AG04450 (cell line): ENCODE results near the gene RGS6. TPM values are rescaled to one million over a fixed set of nuclear protein-coding genes. Genes with fewer than 3 reads are reported as not detected.

ENCODE experiments used
- CTCF ChIA-PET: fragments of 300-600, 350-600 bp; formaldehyde crosslinking; extraction: SDS; loops from one replicate; lab custom pipeline; 2022; ENCODE audit warnings: antibody characterized with exemption, inconsistent platforms; lab: Charles Lee
- POLR2A ChIA-PET: fragments of 350-600 bp; formaldehyde crosslinking; extraction: SDS; loops from one replicate; lab custom pipeline; 2021; ENCODE audit warnings: antibody characterized with exemption, inconsistent platforms; lab: Yijun Ruan, JAX
- DNase-seq: peaks from one replicate; pipeline ENCODE4 v3.0.0-alpha.2; 2011; ENCODE audit warnings: low read depth, low spot score
- H3K27ac ChIP-seq: one replicate; pipeline ENCODE4 v1.5.1; 2012; ENCODE audit warnings: low read depth, low read length, control low read depth
- H3K27me3 ChIP-seq: one replicate; pipeline ENCODE4 v1.6.0; 2012; ENCODE audit warnings: low read length; ENCODE audit not compliant: control insufficient read depth, insufficient read depth
- H3K4me3 ChIP-seq: 2 replicates; pipeline ENCODE4 v1.5.1; 2011; ENCODE audit warnings: mild to moderate bottlenecking, low read depth, low read length, control low read depth
- H3K9me3 ChIP-seq: 2 replicates; pipeline ENCODE4 v1.5.1; 2012; ENCODE audit warnings: low read length; ENCODE audit not compliant: control insufficient read depth, insufficient read depth
- polyA plus RNA-seq: library from polyadenylated mRNA; depleted of rRNA; stranded (reverse); fragments of >200 nt; gene quantifications from 2 replicates; pipeline ENCODE4 v1.2.3, GENCODE V29; 2011
- TF ChIP-seq, protein P1 (sequence below): IDR thresholded peaks from 2 replicates; pipeline ENCODE4 v1.5.1; 2011; ENCODE audit warnings: low read depth, low read length, control low read depth, inconsistent platforms

The RGS6 gene
- polyA plus RNA-seq, 1 experiment = not detected

DNA sequence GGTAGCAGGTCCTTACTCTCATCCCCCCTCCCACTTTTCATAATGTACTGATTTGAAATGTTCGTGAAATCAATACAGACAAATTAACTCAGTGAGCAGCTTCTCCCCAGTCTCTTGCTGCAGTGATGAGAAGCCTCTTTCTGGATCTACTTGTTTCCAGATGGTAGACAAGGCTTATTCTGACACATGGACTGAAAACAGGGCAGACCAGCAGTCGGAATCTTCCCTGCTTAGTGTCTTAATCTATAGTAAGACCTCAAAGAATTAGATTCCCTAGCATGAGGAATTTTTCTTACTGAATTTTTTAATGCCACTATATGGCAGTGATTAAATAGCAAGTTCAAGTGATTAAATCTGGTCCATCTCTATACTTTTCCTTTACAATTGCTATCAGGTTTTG lies 120.1 kb downstream of the RGS6 start:
- POLR2A ChIA-PET = no interaction called here
- Histone ChIP-seq H3K4me3 (no peak overlapping the region), H3K9me3 (no peaks in the 10 kb centered on the region), H3K27ac (no peak overlapping the region), H3K27me3 (no peaks in the 10 kb centered on the region)
- CTCF ChIA-PET = no interaction called here
- TF ChIP-seq, protein P1, sequence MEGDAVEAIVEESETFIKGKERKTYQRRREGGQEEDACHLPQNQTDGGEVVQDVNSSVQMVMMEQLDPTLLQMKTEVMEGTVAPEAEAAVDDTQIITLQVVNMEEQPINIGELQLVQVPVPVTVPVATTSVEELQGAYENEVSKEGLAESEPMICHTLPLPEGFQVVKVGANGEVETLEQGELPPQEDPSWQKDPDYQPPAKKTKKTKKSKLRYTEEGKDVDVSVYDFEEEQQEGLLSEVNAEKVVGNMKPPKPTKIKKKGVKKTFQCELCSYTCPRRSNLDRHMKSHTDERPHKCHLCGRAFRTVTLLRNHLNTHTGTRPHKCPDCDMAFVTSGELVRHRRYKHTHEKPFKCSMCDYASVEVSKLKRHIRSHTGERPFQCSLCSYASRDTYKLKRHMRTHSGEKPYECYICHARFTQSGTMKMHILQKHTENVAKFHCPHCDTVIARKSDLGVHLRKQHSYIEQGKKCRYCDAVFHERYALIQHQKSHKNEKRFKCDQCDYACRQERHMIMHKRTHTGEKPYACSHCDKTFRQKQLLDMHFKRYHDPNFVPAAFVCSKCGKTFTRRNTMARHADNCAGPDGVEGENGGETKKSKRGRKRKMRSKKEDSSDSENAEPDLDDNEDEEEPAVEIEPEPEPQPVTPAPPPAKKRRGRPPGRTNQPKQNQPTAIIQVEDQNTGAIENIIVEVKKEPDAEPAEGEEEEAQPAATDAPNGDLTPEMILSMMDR = no peak
- DNase-seq = no peak

DNA sequence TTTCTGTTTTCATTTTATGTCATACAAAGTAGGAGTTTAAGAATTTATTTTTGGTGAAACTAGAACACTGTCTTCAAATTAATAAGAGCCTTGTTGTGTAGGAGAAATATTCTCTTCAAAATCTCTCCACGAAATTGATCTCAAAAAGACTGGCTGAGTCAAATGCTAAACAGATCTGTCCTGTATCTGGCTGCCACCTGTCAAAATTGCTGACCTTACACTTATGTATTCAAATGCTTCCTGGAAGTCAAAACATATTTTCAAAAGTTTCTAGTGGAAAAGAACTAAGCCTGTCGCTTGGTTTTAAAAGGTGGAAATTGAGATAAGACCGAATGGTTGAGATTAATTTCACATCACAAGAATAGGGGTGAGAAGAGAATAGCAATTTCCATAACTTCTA lies 121.4 kb downstream of the RGS6 start:
- Histone ChIP-seq H3K27me3 (no peaks in the 10 kb centered on the region), H3K4me3 (no peak overlapping the region), H3K27ac (no peak overlapping the region), H3K9me3 (no peaks in the 10 kb centered on the region)
- ChIA-PET POLR2A (no interaction called here), CTCF (no interaction called here)
- DNase-seq = no peak
- TF ChIP-seq, protein P1 = no peak

DNA sequence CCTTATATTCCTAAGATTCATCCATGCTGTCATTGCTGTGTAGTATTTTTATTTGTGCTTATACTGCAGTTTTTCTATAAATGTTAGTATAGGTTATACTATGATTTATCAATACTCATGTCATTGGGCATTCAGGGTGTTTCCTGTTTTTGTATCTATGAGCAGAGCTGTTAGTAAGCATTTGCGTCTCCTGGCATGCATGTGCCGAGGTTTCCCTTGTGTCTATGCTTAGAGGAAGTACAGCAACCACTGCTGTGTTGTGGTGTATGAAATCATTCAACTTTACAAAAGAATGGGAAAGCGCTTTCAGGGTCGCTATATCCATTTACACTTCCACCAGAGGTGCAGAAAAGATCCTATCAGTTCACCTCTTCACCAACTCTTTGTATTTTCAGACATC lies 122.7 kb downstream of the RGS6 start:
- CTCF ChIA-PET = no interaction called here
- POLR2A ChIA-PET = no interaction called here
- H3K9me3 ChIP-seq = no peaks in the 10 kb centered on the region
- no peak overlapping the region for H3K4me3 ChIP-seq
- TF ChIP-seq, protein P1 = no peak
- no peak overlapping the region for H3K27ac ChIP-seq
- no peaks in the 10 kb centered on the region for H3K27me3 ChIP-seq
- no peak for DNase-seq

DNA sequence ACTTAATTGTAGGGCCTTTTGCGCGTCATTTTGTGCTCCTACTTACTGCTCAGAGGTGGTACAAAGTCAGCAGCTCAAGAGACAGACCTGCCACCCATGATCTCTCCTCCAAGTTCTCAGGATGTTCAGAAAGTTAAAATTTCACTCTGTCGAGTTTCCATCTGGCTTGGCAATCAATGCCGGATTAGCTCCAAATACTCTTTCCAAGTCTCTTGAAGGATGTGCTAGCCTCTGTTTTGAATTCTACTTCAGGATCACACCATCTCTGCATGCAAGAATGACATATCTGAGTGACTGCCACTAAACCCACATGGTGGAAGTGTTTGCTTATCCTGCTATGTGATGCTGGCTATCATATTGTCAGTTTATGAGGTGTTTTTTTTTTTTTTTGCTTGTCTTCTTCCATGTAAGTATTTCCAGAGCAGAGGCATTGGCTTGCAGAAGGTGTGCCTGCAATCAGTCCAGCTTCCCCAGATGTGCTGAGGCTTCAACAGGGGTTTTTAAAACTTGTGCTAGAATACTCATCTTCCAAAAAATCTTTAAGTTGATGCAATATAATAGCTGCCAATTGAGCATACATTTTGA lies 125.6 kb downstream of the RGS6 start:
- no peaks in the 10 kb centered on the region for H3K27me3 ChIP-seq
- TF ChIP-seq, protein P1 = no peak
- ChIA-PET POLR2A (no interaction called here), CTCF (no interaction called here)
- no peaks in the 10 kb centered on the region for H3K9me3 ChIP-seq
- H3K4me3 ChIP-seq = no peak overlapping the region
- no peak for DNase-seq
- no peak overlapping the region for H3K27ac ChIP-seq

DNA sequence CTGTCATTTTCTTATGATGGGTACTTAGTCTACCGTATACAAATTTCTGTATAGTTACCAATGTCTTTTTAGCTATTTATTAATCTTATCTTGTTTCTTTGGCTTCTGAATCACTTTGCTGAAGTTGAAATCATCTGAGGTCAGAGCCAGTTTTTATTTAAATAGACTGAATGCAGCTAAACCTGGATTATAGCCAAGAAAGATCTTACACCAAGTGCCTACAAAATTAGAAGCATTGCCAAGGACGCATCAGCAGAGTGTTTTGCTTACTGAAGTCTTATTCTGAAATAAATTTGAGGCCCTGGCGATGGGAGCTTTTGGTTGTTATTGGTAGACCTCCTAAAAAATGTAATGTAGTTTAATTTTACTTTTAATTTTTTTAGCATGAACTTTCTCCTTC lies 128.2 kb downstream of the RGS6 start:
- Histone ChIP-seq H3K4me3 (no peak overlapping the region), H3K9me3 (no peaks in the 10 kb centered on the region), H3K27me3 (no peaks in the 10 kb centered on the region), H3K27ac (no peak overlapping the region)
- CTCF ChIA-PET = interaction anchor here (1.2 kb wide), 2 partner anchors 38 to 360 kb away, joined by 3 to 4 read pairs; no protein-coding TSS in a partner anchor
- no peak for DNase-seq
- TF ChIP-seq, protein P1 = no peak
- POLR2A ChIA-PET = no interaction called here
